Left ventricle myocardium superior (tissue), 1 donor: Measurements from ENCODE around the gene EXOC6. TPM values are rescaled to one million over a fixed set of nuclear protein-coding genes. Genes with fewer than 3 reads are reported as not detected.

Experiments used
- ATAC-seq: fragments of 200-7000 bp; cut with Tn5 transposase; one replicate; pipeline ENCODE4 v1.9.1; 2020; ENCODE audit warnings: mild to moderate bottlenecking, moderate library complexity
- DNase-seq: peaks from one replicate; pipeline ENCODE4 v3.0.0-alpha.2; 2020
- intact Hi-C: fragments of 100-400 bp; cut with micrococcal nuclease; formaldehyde crosslinking; loops from one replicate; pipeline ENCODE4 v1.11.0; 2022
- long read RNA-seq: library from polyadenylated mRNA; unstranded; transcript quantifications from one replicate; pipeline ENCODE4 v2.0.0, GENCODE V29; 2021
- total RNA-seq: library from RNA; stranded (reverse); fragmentation: NEBNext Ultra II Directional; extraction: Animal tissue kit (Norgen Biotek cat#: 25700); gene quantifications from one replicate; pipeline ENCODE4 v1.2.1, GENCODE V29; 2021
- donor health status: DM: no; HTN: yes; CAD: no; lungs with severe emphysema.

EXOC6 gene
- 9.2 TPM for total RNA-seq
- long read RNA-seq, partial matches to known transcripts: 2 of 8 reads
- long read RNA-seq, other reads (novel, unspliced or antisense): 3 of 8 reads

GRCh38 chr10:92848441-92849233, at the start of gene EXOC6:
EXOC6 (plus strand) TSS chr10:92848520; CDS start chr10:92848534, 14 bp downstream.
- ATAC-seq (peak; percentile 96), DNase-seq (peak; percentile 91)
- intact Hi-C loops: no loop called here

DNA sequence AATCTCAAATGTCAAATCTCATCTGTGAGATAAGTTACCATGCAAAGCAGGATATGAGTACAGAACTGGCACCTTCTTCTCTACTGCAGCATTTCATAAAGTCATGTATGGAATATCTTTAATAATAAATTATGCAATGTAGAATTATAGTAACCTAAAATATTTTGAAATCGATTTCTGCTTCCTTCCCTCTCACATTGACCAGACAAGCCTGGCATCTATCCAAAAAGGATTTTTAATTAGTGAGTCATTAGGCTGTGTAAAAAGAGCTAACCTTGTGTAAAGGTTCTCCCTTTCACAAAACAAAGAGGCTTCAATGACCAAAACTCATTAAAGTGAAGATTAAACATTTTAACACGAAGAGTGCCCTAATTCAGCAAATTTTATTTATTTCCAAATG, 48.8 kb upstream of the EXOC6 start:
- intact Hi-C loops: no loop called here
- no peak for DNase-seq
- no peak for ATAC-seq

GRCh38 chr10:92800134-92800733, 48.1 kb upstream of the EXOC6 start:
- DNase-seq: no peak
- intact Hi-C loops: no loop called here
- ATAC-seq: no peak

- no peak for DNase-seq
- no peak for ATAC-seq
- intact Hi-C loops: no loop called here
These were observed 46.1 kb upstream of the EXOC6 start for GRCh38 chr10:92801978-92802872.

- intact Hi-C loops: no loop called here
- ATAC-seq: no peak
- DNase-seq: no peak
These were observed 38.5 kb upstream of the EXOC6 start for GRCh38 chr10:92809840-92810239.

DNA sequence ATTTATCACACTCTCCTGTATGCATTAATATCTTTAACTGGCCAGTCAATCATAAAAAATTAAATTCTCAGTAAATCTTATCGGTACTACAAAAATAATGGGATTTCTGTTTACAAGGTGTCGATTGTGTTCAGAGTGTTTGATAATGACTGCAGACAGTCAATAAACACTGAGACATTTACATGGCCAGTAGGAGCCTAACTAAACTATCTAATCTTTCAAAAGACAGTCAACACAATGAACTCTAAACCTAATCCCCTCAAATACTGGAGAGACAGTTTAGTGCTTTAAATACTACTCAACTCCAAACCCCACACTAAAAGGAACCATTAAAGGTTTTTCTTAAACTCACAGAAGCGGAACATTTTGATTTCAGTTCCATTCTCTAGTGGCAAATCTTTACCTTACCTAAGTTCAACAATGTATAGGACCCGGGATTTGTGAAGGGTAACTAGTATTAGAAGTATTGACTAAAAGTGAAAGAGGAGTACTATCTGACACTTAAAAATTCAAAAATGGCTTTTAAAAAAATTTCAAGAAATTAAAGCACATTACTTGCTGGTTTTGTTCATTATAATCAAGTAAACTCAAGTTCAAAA, 37.3 kb upstream of the EXOC6 start:
- intact Hi-C loops: no loop called here
- ATAC-seq (no peak), DNase-seq (no peak)

DNA sequence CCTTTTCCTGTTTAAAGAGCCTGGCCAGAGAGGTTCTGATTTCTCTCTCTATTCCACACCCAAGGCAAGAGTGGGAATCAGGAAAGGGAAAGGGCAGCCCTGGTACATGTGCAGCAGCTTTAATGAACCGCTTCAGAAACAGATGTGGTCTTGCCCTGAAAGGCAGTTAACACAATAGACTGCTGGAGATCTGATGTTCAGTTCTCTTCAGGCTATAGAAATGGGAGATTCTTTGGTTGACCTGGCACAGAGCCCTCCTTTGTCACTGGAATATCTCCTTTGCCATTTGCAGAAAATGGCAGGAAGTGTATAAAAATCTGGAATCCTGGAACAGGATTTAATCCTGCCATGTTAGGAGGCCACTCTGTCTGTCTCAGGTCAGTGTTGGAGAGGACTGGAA, 36.3 kb upstream of the EXOC6 start:
- ATAC-seq (no peak), DNase-seq (no peak)
- intact Hi-C loops: no loop called here

- ATAC-seq (no peak), DNase-seq (no peak)
- intact Hi-C loops: no loop called here
These were observed 34.3 kb upstream of the EXOC6 start for GRCh38 chr10:92813979-92814378.

DNA sequence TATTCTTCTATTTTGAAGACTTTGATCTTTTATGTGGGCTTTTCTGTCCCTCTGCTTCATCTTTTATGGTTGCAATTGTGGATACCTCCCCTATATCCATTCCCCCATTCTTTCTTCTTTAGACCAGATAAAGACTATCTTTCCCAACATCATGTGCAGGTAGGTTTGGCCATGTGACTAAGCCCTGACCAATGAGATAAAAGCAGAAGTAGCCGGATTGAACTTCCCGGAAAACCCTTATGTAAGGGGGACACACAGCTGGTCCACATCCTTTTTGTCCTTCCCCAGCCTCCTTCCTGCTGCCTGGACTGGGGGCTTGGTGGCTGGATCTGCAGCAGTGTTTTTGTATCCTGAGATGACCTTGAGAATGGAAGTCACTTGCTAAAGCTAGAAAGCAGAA, 33.5 kb upstream of the EXOC6 start:
- ATAC-seq (no peak), DNase-seq (no peak)
- intact Hi-C loops: no loop called here

DNA sequence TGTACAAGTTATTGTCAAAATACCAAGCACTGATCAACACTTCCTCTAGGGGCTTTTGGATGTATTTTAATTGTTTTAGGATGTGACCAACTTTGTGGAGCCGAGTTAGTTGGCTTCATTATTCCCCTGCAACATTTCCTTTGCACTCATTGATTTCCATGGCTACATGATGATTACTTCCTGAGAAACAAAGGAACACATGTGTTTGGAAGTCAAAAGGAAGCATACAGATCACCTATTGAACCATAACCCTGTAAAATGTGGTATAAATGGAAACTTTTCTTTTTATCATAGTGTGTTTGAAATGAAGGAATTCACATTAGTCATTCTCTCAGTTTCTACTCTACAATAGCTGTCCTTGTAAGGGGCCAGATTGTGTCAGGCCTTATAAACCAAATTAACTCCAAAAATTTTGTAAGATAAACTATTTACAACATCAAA, 32.2 kb upstream of the EXOC6 start:
- no peak for DNase-seq
- no peak for ATAC-seq
- intact Hi-C loops: no loop called here

GRCh38 chr10:92822060-92822634, 26.2 kb upstream of the EXOC6 start:
- ATAC-seq (peak; percentile 56), DNase-seq (no peak)
- intact Hi-C loops: no loop called here

GRCh38 chr10:92822964-92823363, 25.4 kb upstream of the EXOC6 start:
- DNase-seq (no peak), ATAC-seq (peak; percentile 40)

DNA sequence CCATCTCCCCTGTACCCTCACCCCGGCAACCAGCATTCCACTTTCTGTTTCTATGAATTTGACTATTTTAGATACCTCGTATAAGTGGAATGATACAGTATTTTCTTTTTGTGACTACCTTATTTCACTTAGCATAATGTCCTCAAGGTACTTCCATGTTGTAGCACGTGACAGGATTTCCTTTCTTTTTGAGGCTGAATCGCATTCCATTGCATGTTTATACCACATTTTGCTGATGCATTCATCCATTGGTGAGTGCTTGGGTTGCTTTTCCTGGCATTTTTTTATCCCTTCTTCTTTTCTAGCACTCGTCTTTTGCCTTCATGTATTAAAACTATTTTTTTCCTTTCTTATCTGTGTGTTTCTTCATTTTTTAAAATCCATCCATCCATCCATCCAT, 22.3 kb upstream of the EXOC6 start:
- ATAC-seq: no peak
- no peak for DNase-seq
- intact Hi-C loops: no loop called here

More at GRCh38 chr10:92822964-92823363, 25.4 kb upstream of the EXOC6 start:
- intact Hi-C loops: no loop called here

GRCh38 chr10:92826504-92826903, 21.8 kb upstream of the EXOC6 start:
- ATAC-seq (peak; percentile 76), DNase-seq (no peak)
- intact Hi-C loops: no loop called here

- intact Hi-C loops: no loop called here
- DNase-seq: no peak
- peak; percentile 27 for ATAC-seq
These were observed 19.1 kb upstream of the EXOC6 start for GRCh38 chr10:92829042-92829785.

- ATAC-seq (no peak), DNase-seq (no peak)
- intact Hi-C loops: no loop called here
These were observed 18.4 kb upstream of the EXOC6 start for GRCh38 chr10:92829786-92830377.

- intact Hi-C loops: no loop called here
- DNase-seq (no peak), ATAC-seq (no peak)
These were observed 17.6 kb upstream of the EXOC6 start for GRCh38 chr10:92830478-92831389.
